ENCODE data around the gene ANKRD24. TPM values are rescaled to one million over a fixed set of nuclear protein-coding genes. Genes with fewer than 3 reads are reported as not detected.

The ANKRD24 gene
- total RNA-seq, 1 experiment from 2014 or later = 0.39 TPM

DNA sequence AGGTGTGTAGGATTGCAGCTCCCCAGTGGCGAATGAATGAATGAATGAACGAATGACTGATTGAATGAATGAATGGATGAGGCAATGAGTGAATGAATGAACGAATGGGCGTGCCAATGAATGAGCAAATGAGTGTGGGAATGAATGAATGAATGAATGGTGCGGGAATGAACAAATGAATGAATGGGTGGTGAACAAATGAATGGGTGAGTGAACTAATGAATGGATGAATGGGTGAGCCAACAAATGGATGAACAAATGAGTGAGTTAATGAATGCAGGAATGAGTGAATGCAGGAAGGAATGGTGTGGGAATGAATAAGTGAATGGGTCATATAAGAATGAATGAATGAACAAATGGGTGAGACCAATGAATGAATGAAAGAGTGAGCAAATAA, 14.7 kb downstream of the ANKRD24 start:
- Mint-ChIP-seq H3K4me1 (ENCODE audit: low read depth, unreplicated experiment) (peaks cover 11% of the 10 kb centered on the region), H3K27me3 (ENCODE audit: insufficient read depth, unreplicated experiment) (peaks cover 32% of the 10 kb centered on the region), H3K4me3 (ENCODE audit: unreplicated experiment) (peak overlapping the region; percentile 82), H3K36me3 (ENCODE audit: insufficient read depth, unreplicated experiment) (peaks cover 12% of the 10 kb centered on the region), H3K27ac (ENCODE audit: unreplicated experiment) (no peak overlapping the region), H3K9me3 (ENCODE audit: unreplicated experiment) (peaks cover 22% of the 10 kb centered on the region)
- no TSS peak for BruUV-seq (replicated peaks)
- CTCF ChIA-PET = no interaction called here
- Histone ChIP-seq H3K9me3 (no peaks in the 10 kb centered on the region), H3K4me1 (no peaks in the 10 kb centered on the region), H3K36me3 (ENCODE audit: control insufficient read depth, insufficient read depth, low read length) (no peaks in the 10 kb centered on the region), H3K27me3 (replicated peaks; ENCODE audit: control insufficient read depth, insufficient read depth, low read length) (peaks cover 2% of the 10 kb centered on the region; the same call in 1 of the 2 replicates), H3K4me3 (ENCODE audit: low read depth, low read length) (no peak overlapping the region)
- intact Hi-C loops (cut with micrococcal nuclease; ENCODE audit: unreplicated experiment) = no loop called here
- TF ChIP-seq, protein P1, sequence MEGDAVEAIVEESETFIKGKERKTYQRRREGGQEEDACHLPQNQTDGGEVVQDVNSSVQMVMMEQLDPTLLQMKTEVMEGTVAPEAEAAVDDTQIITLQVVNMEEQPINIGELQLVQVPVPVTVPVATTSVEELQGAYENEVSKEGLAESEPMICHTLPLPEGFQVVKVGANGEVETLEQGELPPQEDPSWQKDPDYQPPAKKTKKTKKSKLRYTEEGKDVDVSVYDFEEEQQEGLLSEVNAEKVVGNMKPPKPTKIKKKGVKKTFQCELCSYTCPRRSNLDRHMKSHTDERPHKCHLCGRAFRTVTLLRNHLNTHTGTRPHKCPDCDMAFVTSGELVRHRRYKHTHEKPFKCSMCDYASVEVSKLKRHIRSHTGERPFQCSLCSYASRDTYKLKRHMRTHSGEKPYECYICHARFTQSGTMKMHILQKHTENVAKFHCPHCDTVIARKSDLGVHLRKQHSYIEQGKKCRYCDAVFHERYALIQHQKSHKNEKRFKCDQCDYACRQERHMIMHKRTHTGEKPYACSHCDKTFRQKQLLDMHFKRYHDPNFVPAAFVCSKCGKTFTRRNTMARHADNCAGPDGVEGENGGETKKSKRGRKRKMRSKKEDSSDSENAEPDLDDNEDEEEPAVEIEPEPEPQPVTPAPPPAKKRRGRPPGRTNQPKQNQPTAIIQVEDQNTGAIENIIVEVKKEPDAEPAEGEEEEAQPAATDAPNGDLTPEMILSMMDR (IDR thresholded peaks at IDR 0.05; ENCODE audit: insufficient read depth in 1 of 2, low read depth in 1 of 2, low read length in 1 of 2, severe bottlenecking in 1 of 2, unreplicated experiment in 1 of 2) = no peak
- POLR2A ChIA-PET = no interaction called here
- DNase-seq = no peak

DNA sequence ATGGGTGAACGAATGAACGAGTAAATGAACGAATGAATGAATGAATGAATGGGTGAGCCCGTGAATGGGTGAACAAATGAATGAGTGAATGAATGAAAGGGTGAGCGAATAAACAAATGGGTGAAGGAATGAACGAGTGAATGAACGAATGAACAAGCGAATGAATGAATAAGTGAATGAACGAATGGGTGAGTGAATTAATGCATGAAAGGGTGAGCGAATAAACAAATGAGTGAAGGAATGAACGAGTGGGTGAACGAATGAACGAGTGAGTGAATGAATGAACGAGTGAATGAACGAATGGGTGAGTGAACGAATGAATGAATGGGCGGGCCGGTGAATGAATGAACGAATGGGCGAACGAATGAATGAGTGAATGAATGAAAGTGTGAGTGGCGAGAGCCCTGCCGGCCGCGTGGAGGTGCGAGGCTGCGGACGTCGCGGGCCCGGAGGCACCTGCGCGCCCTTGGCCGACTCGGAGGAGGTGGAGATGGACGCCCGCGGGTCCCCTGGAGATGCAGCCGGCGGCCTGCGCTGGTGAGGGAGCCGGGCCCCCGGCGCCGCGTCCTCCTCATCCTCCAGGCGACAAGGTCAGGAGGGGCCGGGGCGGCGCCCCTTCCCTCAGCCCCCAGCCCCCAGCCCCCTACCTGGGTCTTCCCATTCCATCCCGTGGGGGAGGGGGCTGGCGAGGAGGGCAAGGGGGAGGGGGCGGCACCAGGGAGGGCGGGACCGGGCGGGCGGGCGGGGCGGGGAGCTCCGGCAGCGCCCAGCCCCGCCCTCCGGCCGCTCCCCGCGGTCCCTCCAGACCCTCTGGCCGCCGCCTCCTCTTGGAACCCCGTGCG, 15.4 kb downstream of the ANKRD24 start:
- BruUV-seq (replicated peaks) = no TSS peak

DNA sequence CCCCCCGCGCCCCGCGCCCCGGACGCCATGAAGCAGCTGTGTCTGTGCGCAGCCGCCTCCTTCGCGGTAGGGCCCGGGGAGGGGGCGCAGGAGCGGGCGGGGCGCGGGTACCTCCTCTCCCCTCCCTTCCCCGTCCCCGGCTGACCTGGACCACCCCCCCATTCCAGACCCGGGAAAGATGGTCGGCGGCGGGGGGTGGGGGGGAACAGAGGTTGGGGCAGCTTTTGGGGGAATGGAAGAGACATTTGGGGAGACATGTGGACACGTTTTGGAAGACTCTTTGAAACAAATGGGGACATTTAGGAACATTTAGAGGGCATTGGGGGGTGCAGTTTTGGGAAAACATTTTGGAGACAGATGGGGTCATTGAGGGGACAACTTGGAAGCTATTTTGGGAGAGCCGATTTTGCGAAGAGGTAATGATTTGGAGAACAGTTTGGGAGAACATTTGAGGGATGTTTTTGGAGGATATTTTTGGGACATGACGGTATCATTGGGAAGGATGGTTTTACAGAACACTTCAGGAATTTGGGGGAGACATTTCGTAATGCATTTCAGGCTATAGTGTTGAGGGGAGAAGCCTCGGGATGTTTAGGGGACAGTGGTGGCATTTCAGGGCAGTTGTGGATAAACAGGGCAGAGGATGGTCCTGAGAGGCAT, 16.1 kb downstream of the ANKRD24 start:
- Mint-ChIP-seq H3K9me3 (ENCODE audit: unreplicated experiment) (peaks cover 22% of the 10 kb centered on the region), H3K4me3 (ENCODE audit: unreplicated experiment) (peak overlapping the region; percentile 10), H3K27ac (ENCODE audit: unreplicated experiment) (no peak overlapping the region), H3K27me3 (ENCODE audit: insufficient read depth, unreplicated experiment) (peaks cover 29% of the 10 kb centered on the region), H3K4me1 (ENCODE audit: low read depth, unreplicated experiment) (peaks cover 11% of the 10 kb centered on the region), H3K36me3 (ENCODE audit: insufficient read depth, unreplicated experiment) (peaks cover 12% of the 10 kb centered on the region)
- Histone ChIP-seq H3K27me3 (replicated peaks; ENCODE audit: control insufficient read depth, insufficient read depth, low read length) (peaks cover 2% of the 10 kb centered on the region; the same call in 1 of the 2 replicates), H3K36me3 (ENCODE audit: control insufficient read depth, insufficient read depth, low read length) (no peaks in the 10 kb centered on the region), H3K4me1 (no peaks in the 10 kb centered on the region), H3K4me3 (ENCODE audit: low read depth, low read length) (peak overlapping the region; percentile 22; the same call in 1 of the 2 replicates), H3K9me3 (no peaks in the 10 kb centered on the region)
- ChIA-PET POLR2A (no interaction called here), CTCF (interaction anchor here (0.6 kb wide), 1 partner anchor 31 kb away, joined by 3 read pairs; no protein-coding TSS in a partner anchor)
- BruUV-seq (replicated peaks) = no TSS peak
- DNase-seq = no peak
- intact Hi-C loops (cut with micrococcal nuclease; ENCODE audit: unreplicated experiment) = no loop called here
- TF ChIP-seq, protein P1 (IDR thresholded peaks at IDR 0.05; ENCODE audit: insufficient read depth in 1 of 2, low read depth in 1 of 2, low read length in 1 of 2, severe bottlenecking in 1 of 2, unreplicated experiment in 1 of 2) = no peak

More for the DNA sequence above, 15.4 kb downstream of the ANKRD24 start:
- intact Hi-C loops (cut with micrococcal nuclease; ENCODE audit: unreplicated experiment) = no loop called here
- H3K27ac Mint-ChIP-seq (ENCODE audit: unreplicated experiment) = no peak overlapping the region
- peak overlapping the region; percentile 22 for H3K4me3 ChIP-seq (ENCODE audit: low read depth, low read length)
- peaks cover 11% of the 10 kb centered on the region for H3K4me1 Mint-ChIP-seq (ENCODE audit: low read depth, unreplicated experiment)
- DNase-seq = peak; percentile 42 to 47
- H3K27me3 Mint-ChIP-seq (ENCODE audit: insufficient read depth, unreplicated experiment) = peaks cover 32% of the 10 kb centered on the region
- POLR2A ChIA-PET = no interaction called here
- no peaks in the 10 kb centered on the region for H3K36me3 ChIP-seq (ENCODE audit: control insufficient read depth, insufficient read depth, low read length)
- peak overlapping the region; percentile 82 for H3K4me3 Mint-ChIP-seq (ENCODE audit: unreplicated experiment)
- CTCF ChIA-PET = interaction anchor here (0.6 kb wide), 1 partner anchor 30 kb away, joined by 3 read pairs; no protein-coding TSS in a partner anchor
- peaks cover 22% of the 10 kb centered on the region for H3K9me3 Mint-ChIP-seq (ENCODE audit: unreplicated experiment)
- no peaks in the 10 kb centered on the region for H3K9me3 ChIP-seq
- peaks cover 12% of the 10 kb centered on the region for H3K36me3 Mint-ChIP-seq (ENCODE audit: insufficient read depth, unreplicated experiment)
- no peaks in the 10 kb centered on the region for H3K4me1 ChIP-seq
- TF ChIP-seq, protein P1 (IDR thresholded peaks at IDR 0.05; ENCODE audit: insufficient read depth in 1 of 2, low read depth in 1 of 2, low read length in 1 of 2, severe bottlenecking in 1 of 2, unreplicated experiment in 1 of 2) = no peak
- peaks cover 2% of the 10 kb centered on the region; the same call in 1 of the 2 replicates for H3K27me3 ChIP-seq (replicated peaks; ENCODE audit: control insufficient read depth, insufficient read depth, low read length)

Data from Caco-2 (cell line).